CD4-positive, CD25-positive, alpha-beta regulatory T cell (primary cell): ENCODE measurements around the gene NLRP12. TPM values are rescaled to one million over a fixed set of nuclear protein-coding genes. Genes with fewer than 3 reads are reported as not detected.
"Not testable (repeated sequence)": the region's sequence is repeated elsewhere in the genome, so short reads cannot be mapped to it uniquely, and the experiment has no call there.

ENCODE experiments used
- ATAC-seq, 2 donors: fragments of 150-1000 bp; cut with Tn5 transposase; one replicate each; pipeline ENCODE4 v1.10.0; 2021; ENCODE audit warnings: low read depth in 2 of 2, moderate number of reproducible peaks in 2 of 2, moderate library complexity in 1 of 2
- DNase-seq, 3 donors: peaks; one replicate each; pipeline versions ENCODE4 v3.0.0 to v3.0.0-alpha.2; 2012 to 2022; ENCODE audit warnings: mixed read lengths in 1 of 3
- H3K27ac ChIP-seq: one replicate; pipeline ENCODE4 v1.7.0; 2013; ENCODE audit warnings: mild to moderate bottlenecking, low read length; ENCODE audit not compliant: insufficient read depth, poor library complexity, severe bottlenecking
- H3K27me3 ChIP-seq: one replicate; pipeline ENCODE4 v1.7.0; 2013; ENCODE audit warnings: low read length; ENCODE audit not compliant: control insufficient read depth, insufficient read depth
- H3K36me3 ChIP-seq: one replicate; pipeline ENCODE4 v1.7.0; 2013; ENCODE audit warnings: mild to moderate bottlenecking, low read length, moderate library complexity; ENCODE audit not compliant: control insufficient read depth, insufficient read depth
- H3K4me1 ChIP-seq: 2 replicates; pipeline ENCODE4 v1.7.0; 2013; ENCODE audit warnings: mild to moderate bottlenecking, low read length; ENCODE audit not compliant: insufficient read depth, control insufficient read depth, poor library complexity, severe bottlenecking
- H3K4me3 ChIP-seq: one replicate; pipeline ENCODE4 v1.7.0; 2013; ENCODE audit warnings: low read depth, mild to moderate bottlenecking, low read length, moderate library complexity
- H3K9me3 ChIP-seq, 2 experiments: 1 replicate in 1 of 2; 2 replicates in 1 of 2; pipeline ENCODE4 v1.7.0; 2013; ENCODE audit warnings: low read length in 2 of 2, mild to moderate bottlenecking in 1 of 2, moderate library complexity in 1 of 2; ENCODE audit not compliant: control insufficient read depth in 2 of 2
- H3K27ac Mint-ChIP-seq, 3 donors: one replicate each; pipeline ENCODE4 v1.8.0; 2020 to 2022; ENCODE audit warnings: mild to moderate bottlenecking in 3 of 3, mixed read lengths in 3 of 3, moderate library complexity in 2 of 3
- H3K27me3 Mint-ChIP-seq: one replicate; pipeline ENCODE4 v1.8.0; 2022; ENCODE audit warnings: mild to moderate bottlenecking, mixed read lengths
- H3K36me3 Mint-ChIP-seq: one replicate; pipeline ENCODE4 v1.8.0; 2020; ENCODE audit warnings: mixed read lengths
- H3K4me1 Mint-ChIP-seq, 4 donors: one replicate each; pipeline ENCODE4 v1.8.0; 2020 to 2022; ENCODE audit warnings: mixed read lengths in 4 of 4, mild to moderate bottlenecking in 1 of 4
- H3K4me3 Mint-ChIP-seq, 4 donors: one replicate each; pipeline ENCODE4 v1.8.0; 2020 to 2022; ENCODE audit warnings: mild to moderate bottlenecking in 4 of 4, mixed read lengths in 4 of 4, moderate library complexity in 3 of 4
- H3K9me3 Mint-ChIP-seq, 7 donors: one replicate each; pipeline ENCODE4 v1.8.0; 2020 to 2022; ENCODE audit warnings: mixed read lengths in 7 of 7, mild to moderate bottlenecking in 3 of 7, moderate library complexity in 2 of 7
- polyA plus RNA-seq, 4 donors: library from polyadenylated mRNA; unstranded; fragments of 300-500 nt; fragmentation: Illumina TruSeq; gene quantifications; one replicate each; pipeline ENCODE4 v1.2.3, GENCODE V29; 2021
- total RNA-seq: library from RNA; stranded (reverse); gene quantifications from one replicate; pipeline ENCODE4 v1.2.3, GENCODE V29; 2022

NLRP12 gene
- total and polyA plus RNA-seq, 5 donors from 2014 or later: not detected

DNA sequence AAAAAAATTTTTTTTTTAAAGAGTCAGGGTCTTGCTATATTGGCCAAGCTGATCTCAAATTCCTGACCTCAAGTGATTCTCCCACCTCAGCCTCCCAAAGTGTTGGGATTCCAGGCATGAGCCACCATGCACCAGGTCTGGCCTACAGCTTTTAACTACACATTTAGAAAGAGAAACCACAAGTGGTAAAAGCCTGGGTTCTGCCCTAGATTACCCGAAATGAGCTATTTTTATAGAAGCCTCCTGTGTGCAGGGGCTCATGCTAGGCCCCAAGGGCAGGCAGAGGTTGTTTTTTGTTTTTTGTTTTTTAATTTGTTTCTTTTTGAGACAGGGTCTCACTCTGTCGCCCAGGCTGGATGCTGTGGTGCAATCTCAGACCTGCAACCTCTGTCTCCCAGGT lies 29.6 kb upstream of the NLRP12 start:
- H3K9me3 ChIP-seq: no peaks in the 10 kb centered on the region
- no peaks in the 10 kb centered on the region for H3K27me3 ChIP-seq
- H3K27ac Mint-ChIP-seq: no peak overlapping the region
- H3K36me3 Mint-ChIP-seq: no peaks in the 10 kb centered on the region
- H3K9me3 Mint-ChIP-seq: no peaks in the 10 kb centered on the region
- H3K4me3 Mint-ChIP-seq: no peak overlapping the region
- H3K36me3 ChIP-seq: no peaks in the 10 kb centered on the region
- no peak overlapping the region for H3K4me3 ChIP-seq
- peaks cover 17% of the 10 kb centered on the region for H3K4me1 ChIP-seq
- peaks cover 5% of the 10 kb centered on the region for H3K27me3 Mint-ChIP-seq
- DNase-seq (no peak), ATAC-seq (peak in 1 of 2 donors; percentile 41)
- H3K4me1 Mint-ChIP-seq: peaks cover 2 to 13% (median 8%) of the 10 kb centered on the region in 4 donors
- no peak overlapping the region for H3K27ac ChIP-seq

DNA sequence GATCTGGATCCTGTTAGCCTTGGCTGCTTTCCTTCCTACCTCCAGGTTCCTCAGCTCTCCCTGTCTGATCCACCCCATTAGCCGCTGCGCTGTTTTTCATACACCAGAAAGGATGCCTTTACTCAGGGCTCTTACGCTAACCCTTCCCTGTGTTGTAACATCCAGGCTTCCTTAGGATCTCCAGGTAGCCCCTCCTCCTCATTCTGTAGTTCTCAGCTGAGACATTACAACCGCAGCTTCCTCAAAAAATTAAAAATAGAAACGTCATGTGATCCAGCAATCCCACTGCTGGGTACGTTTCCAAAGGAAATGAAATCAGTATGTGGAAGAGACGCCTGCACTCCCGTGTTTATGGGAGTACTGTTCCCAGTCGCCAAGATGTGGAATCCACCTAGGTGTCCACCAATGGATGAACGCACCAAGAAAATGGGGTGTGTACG lies 25.1 kb upstream of the NLRP12 start:
- peaks cover 0 to 2% (median 0%) of the 10 kb centered on the region in 7 donors for H3K9me3 Mint-ChIP-seq
- DNase-seq (no peak), ATAC-seq (no peak)
- peaks cover 2 to 9% (median 6%) of the 10 kb centered on the region in 4 donors for H3K4me1 Mint-ChIP-seq
- Histone ChIP-seq H3K4me1 (peaks cover 17% of the 10 kb centered on the region), H3K4me3 (no peak overlapping the region), H3K27ac (no peak overlapping the region), H3K36me3 (no peaks in the 10 kb centered on the region), H3K27me3 (no peaks in the 10 kb centered on the region), H3K9me3 (no peaks in the 10 kb centered on the region)
- no peak overlapping the region for H3K27ac Mint-ChIP-seq
- no peak overlapping the region for H3K4me3 Mint-ChIP-seq
- H3K36me3 Mint-ChIP-seq: no peaks in the 10 kb centered on the region
- H3K27me3 Mint-ChIP-seq: peaks cover 12% of the 10 kb centered on the region

DNA sequence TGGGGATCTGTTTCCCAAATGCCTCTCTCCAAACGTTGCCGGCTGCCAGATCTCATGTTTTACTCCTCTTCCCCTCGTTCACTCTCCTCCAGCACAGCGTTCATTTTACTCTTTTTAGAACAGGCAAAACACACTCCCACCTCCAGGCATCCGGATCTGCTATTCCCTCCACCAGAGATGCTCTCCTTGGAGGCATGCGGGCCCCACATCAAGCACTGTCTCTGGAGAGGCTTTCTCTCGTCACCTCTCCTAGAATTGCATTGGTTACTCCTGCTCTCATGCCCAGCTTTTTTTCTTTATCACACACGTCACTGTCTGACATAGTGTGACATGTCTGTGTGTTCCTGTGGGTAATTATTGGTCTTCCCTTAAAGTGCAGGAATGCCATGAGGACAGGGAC lies 23.4 kb upstream of the NLRP12 start:
- H3K27me3 Mint-ChIP-seq: peaks cover 12% of the 10 kb centered on the region
- H3K4me3 Mint-ChIP-seq: no peak overlapping the region
- Histone ChIP-seq H3K36me3 (no peaks in the 10 kb centered on the region), H3K9me3 (no peaks in the 10 kb centered on the region), H3K27ac (no peak overlapping the region), H3K4me3 (no peak overlapping the region), H3K27me3 (no peaks in the 10 kb centered on the region), H3K4me1 (peaks cover 7% of the 10 kb centered on the region)
- no peak for ATAC-seq
- peaks cover 0 to 2% (median 0%) of the 10 kb centered on the region in 7 donors for H3K9me3 Mint-ChIP-seq
- H3K4me1 Mint-ChIP-seq: peaks cover 0 to 6% (median under 1%) of the 10 kb centered on the region in 4 donors
- no peak for DNase-seq
- no peak overlapping the region for H3K27ac Mint-ChIP-seq
- no peaks in the 10 kb centered on the region for H3K36me3 Mint-ChIP-seq

DNA sequence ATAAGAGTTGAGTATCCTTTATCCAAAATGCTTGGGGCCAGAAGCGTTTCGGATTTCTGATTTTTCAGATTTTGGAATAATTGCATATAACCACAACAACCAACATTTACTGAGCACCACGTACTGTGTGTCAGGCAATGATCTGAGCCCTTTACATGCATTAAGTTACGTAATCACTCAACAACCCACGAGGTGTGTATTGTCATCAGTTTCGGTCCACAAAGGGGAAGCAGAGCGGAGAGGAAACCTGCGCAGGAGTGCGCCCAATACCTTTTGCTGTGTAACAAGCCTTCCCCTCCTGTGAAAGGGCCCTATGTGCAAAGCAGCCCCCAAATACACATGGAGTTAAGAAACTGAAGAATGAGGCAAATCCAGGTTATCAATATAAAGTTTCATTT lies 20.7 kb upstream of the NLRP12 start:
- no peak overlapping the region for H3K27ac Mint-ChIP-seq
- Histone ChIP-seq H3K27ac (no peak overlapping the region), H3K9me3 (no peaks in the 10 kb centered on the region), H3K4me1 (peaks cover 7% of the 10 kb centered on the region), H3K4me3 (no peak overlapping the region), H3K27me3 (no peaks in the 10 kb centered on the region), H3K36me3 (no peaks in the 10 kb centered on the region)
- ATAC-seq (no peak), DNase-seq (no peak)
- H3K4me3 Mint-ChIP-seq: no peak overlapping the region
- H3K27me3 Mint-ChIP-seq: peaks cover 8% of the 10 kb centered on the region
- peaks cover 0 to 2% (median 0%) of the 10 kb centered on the region in 7 donors for H3K9me3 Mint-ChIP-seq
- peaks cover 0 to 8% (median 4%) of the 10 kb centered on the region in 4 donors for H3K4me1 Mint-ChIP-seq
- H3K36me3 Mint-ChIP-seq: no peaks in the 10 kb centered on the region

DNA sequence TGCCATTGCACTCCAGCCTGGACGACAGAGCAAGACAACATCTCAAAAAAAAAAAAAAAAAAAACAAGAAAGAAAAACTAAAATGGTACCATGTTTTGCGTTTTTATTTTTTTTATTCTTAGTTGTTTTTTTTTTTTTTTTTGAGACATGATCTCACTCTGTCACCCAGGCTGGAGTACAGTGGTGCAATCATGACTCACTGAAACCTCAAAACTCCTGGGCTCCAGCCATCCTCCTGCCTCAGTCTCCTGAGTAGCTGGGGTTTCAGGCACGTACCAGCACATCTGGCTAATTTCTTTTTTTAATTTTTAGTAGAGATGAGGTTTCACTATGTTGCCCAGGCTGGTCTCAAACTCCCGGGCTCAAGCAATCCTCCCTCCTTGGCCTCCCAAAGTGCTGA lies 16.8 kb upstream of the NLRP12 start:
- H3K36me3 Mint-ChIP-seq, H3K27ac Mint-ChIP-seq, DNase-seq, H3K9me3 Mint-ChIP-seq, H3K27me3 ChIP-seq, H3K4me1 ChIP-seq, H3K4me3 Mint-ChIP-seq, H3K9me3 ChIP-seq, H3K27ac ChIP-seq, H3K4me1 Mint-ChIP-seq, H3K36me3 ChIP-seq, H3K4me3 ChIP-seq, H3K27me3 Mint-ChIP-seq, ATAC-seq: not testable (repeated sequence)

DNA sequence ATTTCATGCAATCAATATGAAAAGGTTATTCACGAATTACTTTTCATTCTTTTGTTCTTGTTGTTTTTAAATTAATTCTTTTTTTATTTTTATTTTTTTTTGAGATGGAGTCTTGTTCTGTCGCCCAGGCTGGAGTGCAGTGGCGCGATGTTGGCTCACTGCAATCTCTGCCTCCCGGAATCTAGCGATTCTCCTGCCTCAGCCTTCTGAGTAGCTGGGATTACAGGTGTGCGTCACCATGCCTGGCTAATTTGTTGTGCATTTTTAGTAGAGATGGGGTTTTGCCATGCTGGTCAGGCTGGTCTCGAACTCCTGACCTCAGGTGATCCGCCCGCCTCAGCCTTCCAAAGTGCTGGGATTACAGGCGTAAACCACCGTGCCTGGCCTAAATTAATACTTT lies 16.1 kb upstream of the NLRP12 start:
- H3K27me3 ChIP-seq, H3K27ac Mint-ChIP-seq, H3K4me1 Mint-ChIP-seq, H3K4me3 ChIP-seq, H3K4me1 ChIP-seq, H3K4me3 Mint-ChIP-seq, H3K27ac ChIP-seq, H3K9me3 Mint-ChIP-seq, H3K9me3 ChIP-seq, H3K27me3 Mint-ChIP-seq, ATAC-seq, H3K36me3 ChIP-seq, DNase-seq, H3K36me3 Mint-ChIP-seq: not testable (repeated sequence)

DNA sequence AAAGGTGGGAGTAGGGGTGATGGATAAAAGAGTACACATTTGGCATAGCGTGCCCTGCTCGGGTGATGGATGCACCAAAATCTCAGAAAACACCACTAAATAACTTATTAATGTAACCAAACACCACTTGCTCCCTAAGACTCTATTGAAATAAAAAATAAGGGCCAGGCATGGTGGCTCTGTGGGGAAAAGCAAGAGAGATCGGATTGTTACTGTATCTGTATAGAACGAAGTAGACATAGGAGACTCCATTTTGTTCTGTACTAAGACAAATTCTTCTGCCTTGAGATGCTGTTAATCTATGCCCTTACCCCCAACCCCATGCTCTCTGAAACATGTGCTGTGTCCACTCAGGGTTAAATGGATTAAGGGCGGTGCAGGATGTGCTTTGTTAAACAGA lies 14.3 kb upstream of the NLRP12 start:
- H3K27ac Mint-ChIP-seq, ATAC-seq, H3K4me3 Mint-ChIP-seq, H3K4me1 ChIP-seq, H3K4me1 Mint-ChIP-seq, DNase-seq, H3K27ac ChIP-seq, H3K36me3 Mint-ChIP-seq, H3K27me3 Mint-ChIP-seq, H3K36me3 ChIP-seq, H3K4me3 ChIP-seq, H3K9me3 ChIP-seq, H3K9me3 Mint-ChIP-seq, H3K27me3 ChIP-seq: not testable (repeated sequence)

DNA sequence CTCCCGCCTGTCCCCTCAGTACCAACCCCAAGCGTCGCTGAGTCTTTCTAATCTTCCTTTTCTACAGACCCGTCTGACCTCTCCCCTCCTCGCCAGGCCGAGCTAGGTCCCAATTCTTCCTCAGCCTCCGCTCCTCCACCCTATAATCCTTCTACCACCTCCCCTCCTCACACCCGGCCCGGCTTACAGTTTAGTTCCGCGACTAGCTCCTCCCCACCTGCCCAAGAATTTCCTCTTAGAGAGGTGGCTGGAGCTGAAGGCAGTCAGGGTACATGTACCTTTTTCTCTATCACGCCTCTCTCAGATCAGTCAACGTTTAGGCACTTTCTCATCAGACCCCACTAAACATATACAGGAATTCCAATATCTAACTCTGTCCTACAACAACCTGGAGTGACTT lies 8.7 kb upstream of the NLRP12 start:
- peaks cover 11% of the 10 kb centered on the region for H3K27me3 Mint-ChIP-seq
- DNase-seq, H3K4me3 ChIP-seq, H3K36me3 ChIP-seq, H3K27me3 ChIP-seq, H3K9me3 ChIP-seq, H3K4me1 ChIP-seq, H3K9me3 Mint-ChIP-seq, H3K4me3 Mint-ChIP-seq, H3K4me1 Mint-ChIP-seq, ATAC-seq, H3K36me3 Mint-ChIP-seq, H3K27ac ChIP-seq, H3K27ac Mint-ChIP-seq: not testable (repeated sequence)
